WTC11 (cell line): ENCODE results near the gene NEK11. TPM values are rescaled to one million over a fixed set of nuclear protein-coding genes. Genes with fewer than 3 reads are reported as not detected.

ENCODE experiments used
- ATAC-seq: fragments of 200-7000 bp; cut with Tn5 transposase; 2 replicates; pipeline ENCODE4 v1.10.0; 2021; ENCODE audit warnings: mild to moderate bottlenecking, moderate library complexity
- CTCF ChIA-PET: fragments of 300-600 bp; sonication (Branson Sonifier 250); formaldehyde crosslinking; loops from one replicate; lab custom pipeline; 2021; ENCODE audit warnings: antibody characterized with exemption; lab: Charles Lee
- POLR2A ChIA-PET: fragments of 350-600 bp; sonication (Branson Sonifier 250); formaldehyde crosslinking; loops from one replicate; lab custom pipeline; 2021; ENCODE audit warnings: antibody characterized with exemption; lab: Charles Lee
- DNase-seq: peaks from one replicate; pipeline ENCODE4 v3.0.0; 2021; ENCODE audit warnings: low spot score
- H3K27ac Mint-ChIP-seq: 2 replicates; pipeline ENCODE4 v1.8.0; 2021; ENCODE audit warnings: mixed read lengths
- H3K27me3 Mint-ChIP-seq: 2 replicates; pipeline ENCODE4 v1.8.0; 2021; ENCODE audit warnings: low read depth, mild to moderate bottlenecking, moderate library complexity, mixed read lengths
- H3K36me3 Mint-ChIP-seq: 2 replicates; pipeline ENCODE4 v1.8.0; 2021; ENCODE audit warnings: mixed read lengths
- H3K4me1 Mint-ChIP-seq: 2 replicates; pipeline ENCODE4 v1.8.0; 2022; ENCODE audit warnings: mixed read lengths
- H3K4me3 Mint-ChIP-seq: 2 replicates; pipeline ENCODE4 v1.8.0; 2021; ENCODE audit warnings: mild to moderate bottlenecking, moderate library complexity, mixed read lengths
- H3K9me3 Mint-ChIP-seq: 2 replicates; pipeline ENCODE4 v1.8.0; 2021; ENCODE audit warnings: mixed read lengths
- ATF1 ChIP-seq: sonication (generic); formaldehyde crosslinking; IDR thresholded peaks from 2 replicates; pipeline ENCODE4 v1.8.1; 2023; ENCODE audit warnings: mild to moderate bottlenecking, moderate library complexity, missing genetic modification reagents
- CBFB ChIP-seq: sonication (generic); formaldehyde crosslinking; IDR thresholded peaks from 2 replicates; pipeline ENCODE4 v1.8.1; 2022; ENCODE audit warnings: mild to moderate bottlenecking, low read depth, missing genetic modification reagents
- EMX1 ChIP-seq: fragments of 250-450 bp; sonication (Bioruptor Pico); IDR thresholded peaks from 2 replicates; pipeline ENCODE4 v1.8.0; 2021; ENCODE audit warnings: mild to moderate bottlenecking
- ETV6 ChIP-seq: sonication (generic); formaldehyde crosslinking; IDR thresholded peaks from 2 replicates; pipeline ENCODE4 v1.8.1; 2022; ENCODE audit warnings: mild to moderate bottlenecking, missing genetic modification reagents
- GABPB1 ChIP-seq: sonication (generic); formaldehyde crosslinking; IDR thresholded peaks from 2 replicates; pipeline ENCODE4 v1.8.1; 2023; ENCODE audit warnings: mild to moderate bottlenecking, missing genetic modification reagents
- GRHL2 ChIP-seq: fragments of 250-450 bp; sonication (Bioruptor Pico); IDR thresholded peaks from 2 replicates; pipeline ENCODE4 v1.8.0; 2022; ENCODE audit warnings: mild to moderate bottlenecking, moderate library complexity; ENCODE audit not compliant: insufficient replicate concordance, severe bottlenecking
- GTF2I ChIP-seq: fragments of 250-450 bp; sonication (Bioruptor Pico); conservative IDR thresholded peaks from 2 replicates; pipeline ENCODE4 v1.4.0; 2021; ENCODE audit warnings: mild to moderate bottlenecking
- IRF2 ChIP-seq: sonication (generic); formaldehyde crosslinking; IDR thresholded peaks from 2 replicates; pipeline ENCODE4 v1.8.0; 2022; ENCODE audit warnings: low read depth, missing genetic modification reagents, borderline replicate concordance
- MXD4 ChIP-seq: fragments of 250-450 bp; sonication (Bioruptor Pico); IDR thresholded peaks from 2 replicates; pipeline ENCODE4 v1.8.0; 2021; ENCODE audit warnings: mild to moderate bottlenecking, moderate library complexity, borderline replicate concordance
- NR1H2 ChIP-seq: sonication (generic); formaldehyde crosslinking; IDR thresholded peaks from 2 replicates; pipeline ENCODE4 v1.9.0; 2021; ENCODE audit warnings: mild to moderate bottlenecking, moderate library complexity, missing genetic modification reagents
- OVOL2 ChIP-seq: fragments of 250-450 bp; sonication (Bioruptor Pico); IDR thresholded peaks from 2 replicates; pipeline ENCODE4 v1.9.0; 2021; ENCODE audit warnings: mild to moderate bottlenecking, borderline replicate concordance
- RELA ChIP-seq: sonication (generic); formaldehyde crosslinking; IDR thresholded peaks from 2 replicates; pipeline ENCODE4 v1.8.1; 2022; ENCODE audit warnings: missing genetic modification reagents, mild to moderate bottlenecking, borderline replicate concordance
- RORB ChIP-seq: fragments of 250-450 bp; sonication (Bioruptor Pico); IDR thresholded peaks from 2 replicates; pipeline ENCODE4 v1.9.0; 2021; ENCODE audit warnings: mild to moderate bottlenecking
- SMAD4 ChIP-seq: sonication (generic); formaldehyde crosslinking; IDR thresholded peaks from 2 replicates; pipeline ENCODE4 v1.8.0; 2022; ENCODE audit warnings: mild to moderate bottlenecking, missing genetic modification reagents
- SOX15 ChIP-seq: fragments of 250-450 bp; sonication (Bioruptor Pico); IDR thresholded peaks from 2 replicates; pipeline ENCODE4 v1.9.0; 2021; ENCODE audit warnings: mild to moderate bottlenecking
- SP1 ChIP-seq: sonication (generic); formaldehyde crosslinking; conservative IDR thresholded peaks from 2 replicates; pipeline ENCODE4 v1.8.1; 2022; ENCODE audit warnings: missing genetic modification reagents
- TCF7 ChIP-seq: sonication (generic); formaldehyde crosslinking; IDR thresholded peaks from 2 replicates; pipeline ENCODE4 v1.8.0; 2022; ENCODE audit warnings: mild to moderate bottlenecking, low read depth, missing genetic modification reagents, moderate library complexity
- ZNF121 ChIP-seq: sonication (generic); formaldehyde crosslinking; IDR thresholded peaks from 2 replicates; pipeline ENCODE4 v1.8.0; 2023; ENCODE audit warnings: missing genetic modification reagents
- ZNF138 ChIP-seq: sonication (generic); formaldehyde crosslinking; conservative IDR thresholded peaks from 2 replicates; pipeline ENCODE4 v1.8.1; 2022; ENCODE audit warnings: mild to moderate bottlenecking, moderate library complexity, missing genetic modification reagents
- ZNF232 ChIP-seq: sonication (generic); formaldehyde crosslinking; IDR thresholded peaks from 2 replicates; pipeline ENCODE4 v1.8.0; 2022; ENCODE audit warnings: mild to moderate bottlenecking, missing genetic modification reagents
- ZNF263 ChIP-seq: sonication (generic); formaldehyde crosslinking; IDR thresholded peaks from 2 replicates; pipeline ENCODE4 v1.8.1; 2022; ENCODE audit warnings: low read depth, mild to moderate bottlenecking, moderate library complexity, missing genetic modification reagents
- ZNF317 ChIP-seq: sonication (generic); formaldehyde crosslinking; IDR thresholded peaks from 2 replicates; pipeline ENCODE4 v1.8.1; 2023; ENCODE audit warnings: low read depth, mild to moderate bottlenecking, moderate library complexity, missing genetic modification reagents, borderline replicate concordance
- ZNF416 ChIP-seq: fragments of 250-450 bp; sonication (Bioruptor Pico); IDR thresholded peaks from 2 replicates; pipeline ENCODE4 v1.9.0; 2021; ENCODE audit warnings: mild to moderate bottlenecking, inconsistent platforms
- ZNF671 ChIP-seq: fragments of 250-450 bp; sonication (Bioruptor Pico); IDR thresholded peaks from 2 replicates; pipeline ENCODE4 v1.8.0; 2021; ENCODE audit warnings: mild to moderate bottlenecking
- total RNA-seq: library from RNA; stranded (reverse); gene quantifications from 3 replicates; pipeline ENCODE4 v1.2.3, GENCODE V29; 2021
- TF ChIP-seq, protein P1 (sequence below): sonication (generic); formaldehyde crosslinking; IDR thresholded peaks from 2 replicates; pipeline ENCODE4 v1.8.1; 2023; ENCODE audit warnings: mild to moderate bottlenecking, missing genetic modification reagents
- TF ChIP-seq, protein P2 (sequence below): sonication (generic); formaldehyde crosslinking; IDR thresholded peaks from 2 replicates; pipeline ENCODE4 v1.8.1; 2022; ENCODE audit warnings: mild to moderate bottlenecking, moderate library complexity, missing genetic modification reagents
- TF ChIP-seq, protein P3 (sequence below): fragments of 250-450 bp; sonication (Bioruptor Pico); IDR thresholded peaks from 2 replicates; pipeline ENCODE4 v1.9.0; 2021; ENCODE audit warnings: moderate library complexity, mild to moderate bottlenecking, inconsistent platforms, borderline replicate concordance
- TF ChIP-seq, protein P4 (sequence below): sonication (generic); formaldehyde crosslinking; IDR thresholded peaks from 2 replicates; pipeline ENCODE4 v1.8.0; 2022; ENCODE audit warnings: mild to moderate bottlenecking, missing genetic modification reagents
- TF ChIP-seq, protein P5 (sequence below): sonication (generic); formaldehyde crosslinking; IDR thresholded peaks from 2 replicates; pipeline ENCODE4 v1.8.1; 2023; ENCODE audit warnings: mild to moderate bottlenecking, missing genetic modification reagents, moderate library complexity

Gene NEK11
- total RNA-seq, 1 experiment from 2014 or later = 1.6 TPM

DNA sequence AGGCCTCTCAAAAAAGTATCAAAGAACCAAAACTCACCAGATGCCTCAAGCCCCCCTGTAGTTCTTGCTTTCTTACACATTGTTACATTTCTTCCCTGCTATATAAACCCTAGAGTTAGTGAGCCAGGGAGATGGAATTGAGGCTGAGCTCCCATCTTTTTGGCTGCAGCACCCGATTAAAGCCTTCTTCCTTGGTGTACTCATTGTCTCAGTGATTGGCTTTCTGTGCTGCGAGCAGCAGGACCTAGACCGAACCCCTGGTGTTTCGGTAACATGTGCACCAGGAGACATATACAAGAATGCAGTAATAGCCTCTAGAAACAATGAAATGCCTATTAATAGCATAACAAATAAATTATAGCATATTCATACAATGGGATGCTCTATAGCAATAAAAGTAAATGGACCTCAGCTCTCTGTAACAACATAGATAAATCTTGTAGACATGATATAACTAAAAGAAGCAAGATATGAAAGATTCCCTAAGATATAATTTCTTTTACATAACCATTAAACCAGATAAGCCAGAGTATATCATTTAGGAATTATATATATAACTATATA is 174.0 kb downstream of the NEK11 start:
- no peaks in the 10 kb centered on the region for H3K27me3 Mint-ChIP-seq
- DNase-seq (no peak), ATAC-seq (no peak)
- H3K36me3 Mint-ChIP-seq = peaks cover 15% of the 10 kb centered on the region
- ChIA-PET CTCF (no interaction called here), POLR2A (no interaction called here)
- no peak overlapping the region for H3K27ac Mint-ChIP-seq
- no peak overlapping the region for H3K4me3 Mint-ChIP-seq
- TF ChIP-seq EMX1 = no peak
- no peak for TF ChIP-seq ZNF317 (CRISPR knock-in tag)
- no peak for TF ChIP-seq GTF2I
- no peak for TF ChIP-seq RELA
- no peak for TF ChIP-seq MXD4 (CRISPR knock-in tag)
- no peak for TF ChIP-seq SMAD4 (CRISPR knock-in tag)
- TF ChIP-seq ZNF138 = no peak
- TF ChIP-seq ZNF121 (CRISPR knock-in tag) = no peak
- no peak for TF ChIP-seq ATF1 (CRISPR knock-in tag)
- TF ChIP-seq ZNF671 (CRISPR knock-in tag) = no peak
- TF ChIP-seq, protein P1, sequence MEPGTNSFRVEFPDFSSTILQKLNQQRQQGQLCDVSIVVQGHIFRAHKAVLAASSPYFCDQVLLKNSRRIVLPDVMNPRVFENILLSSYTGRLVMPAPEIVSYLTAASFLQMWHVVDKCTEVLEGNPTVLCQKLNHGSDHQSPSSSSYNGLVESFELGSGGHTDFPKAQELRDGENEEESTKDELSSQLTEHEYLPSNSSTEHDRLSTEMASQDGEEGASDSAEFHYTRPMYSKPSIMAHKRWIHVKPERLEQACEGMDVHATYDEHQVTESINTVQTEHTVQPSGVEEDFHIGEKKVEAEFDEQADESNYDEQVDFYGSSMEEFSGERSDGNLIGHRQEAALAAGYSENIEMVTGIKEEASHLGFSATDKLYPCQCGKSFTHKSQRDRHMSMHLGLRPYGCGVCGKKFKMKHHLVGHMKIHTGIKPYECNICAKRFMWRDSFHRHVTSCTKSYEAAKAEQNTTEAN (CRISPR knock-in tag) = no peak
- TF ChIP-seq, protein P2, sequence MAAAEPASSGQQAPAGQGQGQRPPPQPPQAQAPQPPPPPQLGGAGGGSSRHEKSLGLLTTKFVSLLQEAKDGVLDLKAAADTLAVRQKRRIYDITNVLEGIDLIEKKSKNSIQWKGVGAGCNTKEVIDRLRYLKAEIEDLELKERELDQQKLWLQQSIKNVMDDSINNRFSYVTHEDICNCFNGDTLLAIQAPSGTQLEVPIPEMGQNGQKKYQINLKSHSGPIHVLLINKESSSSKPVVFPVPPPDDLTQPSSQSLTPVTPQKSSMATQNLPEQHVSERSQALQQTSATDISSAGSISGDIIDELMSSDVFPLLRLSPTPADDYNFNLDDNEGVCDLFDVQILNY (CRISPR knock-in tag) = no peak
- TF ChIP-seq IRF2 (CRISPR knock-in tag) = no peak
- TF ChIP-seq SOX15 (CRISPR knock-in tag) = no peak
- TF ChIP-seq, protein P3, sequence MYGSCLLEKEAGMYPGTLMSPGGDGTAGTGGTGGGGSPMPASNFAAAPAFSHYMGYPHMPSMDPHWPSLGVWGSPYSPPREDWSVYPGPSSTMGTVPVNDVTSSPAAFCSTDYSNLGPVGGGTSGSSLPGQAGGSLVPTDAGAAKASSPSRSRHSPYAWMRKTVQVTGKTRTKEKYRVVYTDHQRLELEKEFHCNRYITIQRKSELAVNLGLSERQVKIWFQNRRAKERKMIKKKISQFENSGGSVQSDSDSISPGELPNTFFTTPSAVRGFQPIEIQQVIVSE (CRISPR knock-in tag) = no peak
- no peak for TF ChIP-seq SP1 (CRISPR knock-in tag)
- TF ChIP-seq OVOL2 (CRISPR knock-in tag) = no peak
- no peak for TF ChIP-seq RORB (CRISPR knock-in tag)
- H3K4me1 Mint-ChIP-seq = no peaks in the 10 kb centered on the region
- peaks cover 45% of the 10 kb centered on the region for H3K9me3 Mint-ChIP-seq

DNA sequence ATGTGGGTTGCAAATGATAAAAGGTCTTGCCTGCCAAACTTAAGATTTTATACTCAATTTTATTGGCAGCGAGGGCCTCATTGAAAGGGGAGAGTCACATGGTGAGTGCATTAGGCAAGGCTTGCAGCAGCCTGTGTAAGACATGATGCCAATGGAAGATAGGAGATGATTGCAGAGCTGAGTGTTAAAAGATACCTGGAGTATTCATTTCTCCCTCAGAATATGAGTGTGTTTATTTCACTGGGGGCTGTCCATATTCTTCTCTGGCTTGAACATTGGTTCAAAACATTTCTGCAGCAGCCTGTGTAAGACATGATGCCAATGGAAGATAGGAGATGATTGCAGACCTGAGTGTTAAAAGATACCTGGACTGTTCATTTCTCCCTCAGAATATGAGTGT is 189.7 kb downstream of the NEK11 start:
- no peak for ATAC-seq

More for the DNA sequence above, 189.7 kb downstream of the NEK11 start:
- H3K4me3 Mint-ChIP-seq = no peak overlapping the region
- no peaks in the 10 kb centered on the region for H3K36me3 Mint-ChIP-seq
- TF ChIP-seq, protein P4, sequence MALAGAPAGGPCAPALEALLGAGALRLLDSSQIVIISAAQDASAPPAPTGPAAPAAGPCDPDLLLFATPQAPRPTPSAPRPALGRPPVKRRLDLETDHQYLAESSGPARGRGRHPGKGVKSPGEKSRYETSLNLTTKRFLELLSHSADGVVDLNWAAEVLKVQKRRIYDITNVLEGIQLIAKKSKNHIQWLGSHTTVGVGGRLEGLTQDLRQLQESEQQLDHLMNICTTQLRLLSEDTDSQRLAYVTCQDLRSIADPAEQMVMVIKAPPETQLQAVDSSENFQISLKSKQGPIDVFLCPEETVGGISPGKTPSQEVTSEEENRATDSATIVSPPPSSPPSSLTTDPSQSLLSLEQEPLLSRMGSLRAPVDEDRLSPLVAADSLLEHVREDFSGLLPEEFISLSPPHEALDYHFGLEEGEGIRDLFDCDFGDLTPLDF (CRISPR knock-in tag) = no peak
- TF ChIP-seq NR1H2 = no peak
- TF ChIP-seq GRHL2 (CRISPR knock-in tag) = no peak
- no peak for TF ChIP-seq CBFB (CRISPR knock-in tag)
- TF ChIP-seq GABPB1 (CRISPR knock-in tag) = no peak
- TF ChIP-seq ZNF263 (CRISPR knock-in tag) = no peak
- TF ChIP-seq ZNF232 (CRISPR knock-in tag) = no peak
- no peak for TF ChIP-seq TCF7
- no peak for TF ChIP-seq ETV6
- no peak for TF ChIP-seq ZNF416 (CRISPR knock-in tag)
- TF ChIP-seq, protein P5, sequence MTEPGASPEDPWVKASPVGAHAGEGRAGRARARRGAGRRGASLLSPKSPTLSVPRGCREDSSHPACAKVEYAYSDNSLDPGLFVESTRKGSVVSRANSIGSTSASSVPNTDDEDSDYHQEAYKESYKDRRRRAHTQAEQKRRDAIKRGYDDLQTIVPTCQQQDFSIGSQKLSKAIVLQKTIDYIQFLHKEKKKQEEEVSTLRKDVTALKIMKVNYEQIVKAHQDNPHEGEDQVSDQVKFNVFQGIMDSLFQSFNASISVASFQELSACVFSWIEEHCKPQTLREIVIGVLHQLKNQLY (CRISPR knock-in tag) = no peak
- TF ChIP-seq ZNF317 (CRISPR knock-in tag) = no peak
- TF ChIP-seq, all 79 proteins: peak for 0
- peaks cover 9% of the 10 kb centered on the region for H3K9me3 Mint-ChIP-seq
- H3K27ac Mint-ChIP-seq = no peak overlapping the region
- ChIA-PET POLR2A (no interaction called here), CTCF (interaction anchor here (1.0 to 1.4 kb wide), 2 partner anchors 183 to 333 kb away, joined by 3 read pairs; no protein-coding TSS in a partner anchor)
- H3K4me1 Mint-ChIP-seq = peaks cover 10% of the 10 kb centered on the region
- H3K27me3 Mint-ChIP-seq = peaks cover 9% of the 10 kb centered on the region
- DNase-seq = no peak
